GM04504 (cell line): ENCODE measurements around the gene TRIM66.

ENCODE experiments used
- DNase-seq: peaks from one replicate; pipeline ENCODE4 v3.0.0-alpha.2; 2012; ENCODE audit warnings: low read depth

The TRIM66 gene

DNA sequence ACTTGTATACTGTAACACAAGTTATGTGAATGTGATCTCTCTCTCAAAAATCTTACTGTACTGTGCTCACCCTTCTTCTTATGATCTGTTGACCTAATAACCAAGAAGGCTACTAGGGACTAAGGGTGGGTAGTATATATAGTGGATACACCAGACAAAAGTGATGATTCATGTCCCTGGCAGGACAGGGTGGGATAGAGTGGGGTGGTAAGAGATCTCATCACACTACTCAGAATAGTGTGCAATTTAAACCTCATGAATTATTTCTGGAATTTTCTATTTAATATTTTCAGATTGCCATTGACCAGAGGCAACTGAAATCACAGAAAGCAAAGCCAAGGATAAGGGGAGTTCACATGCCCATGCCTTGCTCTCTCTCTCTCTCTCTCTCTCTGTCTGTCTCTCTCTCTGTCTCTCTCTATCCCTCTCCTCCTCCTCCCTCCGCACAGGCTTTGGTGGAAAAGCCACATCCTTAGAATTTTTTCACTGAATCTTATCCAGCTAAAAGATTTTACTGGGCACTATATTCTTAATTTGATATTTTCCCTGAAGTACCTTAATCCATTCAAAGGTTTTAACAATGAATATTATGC is 76.4 kb downstream of the TRIM66 start:
- no peak for DNase-seq

- peak; percentile 100 for DNase-seq
Measured at GRCh38 chr11:8604078-8604723, 78.3 kb downstream of the TRIM66 start.

GRCh38 chr11:8603696-8604077 is 78.8 kb downstream of the TRIM66 start:
- no peak for DNase-seq

DNA sequence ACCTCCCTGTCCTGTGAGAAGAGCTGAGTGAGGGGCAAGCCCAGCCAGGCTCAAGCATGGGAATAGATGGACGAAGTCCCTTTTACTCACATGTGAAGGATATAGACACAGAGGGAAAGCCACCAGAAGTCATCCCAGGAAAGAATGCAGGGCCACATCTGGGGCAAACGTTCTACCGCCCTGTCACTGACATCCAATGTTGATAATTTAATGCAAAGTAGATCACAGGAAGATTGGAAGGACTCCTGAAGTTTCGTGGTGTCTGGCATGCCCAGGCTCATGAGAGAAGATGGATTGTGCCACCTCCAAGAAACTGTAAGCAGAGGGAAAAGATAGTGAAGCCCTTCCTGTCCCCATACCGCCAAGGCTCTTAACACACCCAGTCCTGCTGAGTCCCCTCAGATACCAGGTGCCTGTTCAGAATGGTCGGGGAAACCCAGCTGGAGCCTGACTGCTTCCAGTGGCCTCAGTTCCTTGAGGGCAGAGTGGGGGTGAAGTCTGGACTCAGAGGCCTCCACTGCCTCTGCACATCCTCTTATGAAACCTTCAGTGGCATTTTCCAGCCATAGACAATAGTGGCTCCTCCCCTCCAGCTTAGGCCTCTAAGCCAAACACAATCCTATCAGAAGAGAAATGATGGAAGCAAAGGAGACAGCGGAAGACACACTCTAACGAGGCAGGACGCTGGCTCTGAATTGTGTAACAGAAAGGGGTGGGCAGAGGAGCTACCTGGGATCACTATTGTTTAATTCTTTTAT is 80.9 kb downstream of the TRIM66 start:
- no peak for DNase-seq

DNA sequence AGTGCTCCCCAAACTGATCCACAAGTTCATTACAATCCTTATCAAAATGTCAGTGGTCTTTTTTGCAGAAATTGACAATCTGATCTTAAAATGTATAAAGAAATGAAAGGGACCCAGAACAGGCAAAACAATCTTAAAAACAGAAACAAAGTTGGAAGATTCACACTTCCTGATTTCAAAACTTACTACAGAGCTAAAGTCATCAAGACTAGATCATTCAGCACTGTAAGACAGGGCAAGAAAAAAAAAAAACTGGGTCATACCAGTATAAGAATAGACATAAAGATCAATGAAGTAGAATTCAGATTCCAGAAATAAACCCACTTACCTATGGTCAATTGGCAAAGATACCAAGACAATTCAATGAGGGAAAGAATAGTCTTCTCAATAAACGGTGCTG is 84.0 kb downstream of the TRIM66 start:
- no peak for DNase-seq

- DNase-seq = peak; percentile 51
Measured at GRCh38 chr11:8597182-8597581, 85.3 kb downstream of the TRIM66 start.

DNA sequence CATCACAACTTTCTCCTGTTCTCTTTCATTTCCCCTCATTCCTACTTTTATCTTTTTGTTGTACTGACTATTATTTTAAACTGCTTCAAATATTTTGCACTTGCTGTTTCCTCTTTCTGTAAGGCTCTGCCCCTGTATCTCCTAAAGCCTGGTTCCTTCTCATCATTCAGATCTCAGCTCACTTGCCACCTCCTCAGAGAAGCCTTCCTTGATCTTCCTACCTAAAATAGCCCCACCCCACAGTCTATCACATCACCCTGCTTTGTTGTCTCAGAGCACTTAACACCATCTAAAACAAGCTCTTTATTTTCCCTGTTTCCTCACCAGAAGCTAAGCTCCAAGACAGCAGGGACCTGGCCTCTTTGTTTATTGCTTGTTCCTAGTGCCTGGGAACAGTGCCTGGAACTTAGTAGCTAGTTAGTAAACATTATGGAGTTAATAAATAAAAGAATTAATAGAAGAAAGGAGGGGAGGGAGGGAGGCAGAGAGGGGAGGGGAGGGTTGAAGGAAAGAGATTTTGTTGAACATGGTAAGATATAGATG is 85.9 kb downstream of the TRIM66 start:
- DNase-seq = no peak

DNA sequence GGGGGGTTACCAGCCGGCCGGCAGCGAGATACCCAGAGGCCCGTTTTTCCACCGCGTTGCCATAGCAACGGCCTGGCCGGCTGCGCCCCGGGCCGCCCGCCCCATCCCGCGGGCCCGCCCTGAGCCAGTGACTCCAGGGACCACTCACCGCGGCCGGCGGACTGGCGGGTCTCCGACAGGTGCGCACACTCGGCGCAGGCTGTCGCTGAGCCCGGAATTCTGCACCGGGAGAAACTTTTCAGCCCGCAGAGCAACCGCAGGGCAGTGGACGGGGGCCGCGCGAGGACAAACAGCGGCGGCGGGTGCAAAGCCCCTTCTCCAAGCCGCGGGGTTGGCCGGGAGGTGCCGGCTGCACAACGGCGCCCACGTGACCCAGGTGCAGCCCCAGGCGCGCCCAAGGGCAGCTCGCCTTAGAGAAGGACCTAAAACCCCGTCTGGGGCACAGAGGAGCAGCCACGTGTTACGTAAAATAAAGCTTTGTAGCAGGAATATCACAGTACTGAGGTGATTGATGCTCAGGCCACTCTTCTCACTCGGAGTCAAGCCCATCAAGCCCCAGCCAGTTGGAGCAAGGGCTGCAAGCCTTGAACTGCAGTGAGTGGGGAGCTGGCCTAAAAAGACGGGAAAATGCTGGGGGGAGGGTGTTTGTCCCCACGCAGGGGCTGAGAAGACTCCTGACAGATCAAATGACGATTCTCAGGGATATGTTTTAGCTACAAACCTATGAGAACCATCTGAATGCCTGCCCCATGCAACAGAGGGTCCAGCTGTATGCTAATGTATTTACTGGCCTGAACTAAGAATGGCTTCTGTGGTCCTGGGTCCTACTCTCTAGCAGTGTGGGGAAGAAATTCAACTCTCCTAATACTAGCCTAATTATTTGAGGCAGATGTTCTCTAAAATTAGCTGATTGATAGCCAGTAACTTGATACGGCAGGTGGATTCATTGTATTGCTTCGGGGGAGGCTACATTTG is 88.2 kb downstream of the TRIM66 start, which contains the start of gene STK33:
Gene STK33 (minus strand): TSS at position 294 of the 975 bp plus-strand sequence. CDS start 119,323 bp downstream, outside the sequence.
- DNase-seq = no peak

GRCh38 chr11:8593455-8593854 is 89.0 kb downstream of the TRIM66 start:
- no peak for DNase-seq

- no peak for DNase-seq
Measured at GRCh38 chr11:8587915-8588314, 94.5 kb downstream of the TRIM66 start.

DNA sequence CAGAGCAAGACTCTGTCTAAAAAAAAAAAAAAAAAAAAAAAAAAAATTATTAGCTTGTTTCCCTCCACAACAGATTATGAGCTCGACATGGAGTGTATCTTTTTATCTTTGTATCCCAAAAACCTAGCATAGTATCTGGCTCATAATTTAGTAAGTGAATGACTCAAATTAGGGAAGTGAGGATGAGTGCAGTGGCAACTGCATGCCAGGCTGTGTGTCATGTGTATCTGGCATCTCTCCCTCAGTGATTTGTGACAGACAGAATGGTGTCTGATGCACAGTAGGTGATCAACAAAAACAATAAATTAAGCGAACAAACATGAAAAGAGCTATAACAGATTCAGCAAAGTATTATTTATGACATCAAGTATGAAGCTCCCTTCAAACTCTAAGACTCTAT is 95.7 kb downstream of the TRIM66 start:
- DNase-seq = no peak

DNA sequence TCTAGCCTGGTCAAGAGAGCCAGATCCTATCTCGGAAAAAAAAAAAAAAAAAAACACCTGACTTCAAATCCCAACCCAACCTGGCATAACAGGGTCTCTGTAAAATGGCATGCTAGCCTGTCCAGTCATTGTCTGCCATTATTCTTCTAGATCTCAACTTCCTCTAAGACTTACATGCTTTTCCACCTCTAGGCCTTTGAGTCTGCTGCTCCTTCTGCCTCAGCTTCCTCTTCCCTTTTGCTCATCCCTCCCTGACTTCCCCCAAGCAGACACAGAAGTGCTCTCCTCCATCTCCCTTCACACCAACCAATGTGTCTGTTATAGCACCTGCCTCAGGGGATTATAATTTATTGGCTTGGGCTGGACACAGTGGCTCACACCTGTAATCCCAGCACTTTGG is 96.3 kb downstream of the TRIM66 start:
- no peak for DNase-seq

DNA sequence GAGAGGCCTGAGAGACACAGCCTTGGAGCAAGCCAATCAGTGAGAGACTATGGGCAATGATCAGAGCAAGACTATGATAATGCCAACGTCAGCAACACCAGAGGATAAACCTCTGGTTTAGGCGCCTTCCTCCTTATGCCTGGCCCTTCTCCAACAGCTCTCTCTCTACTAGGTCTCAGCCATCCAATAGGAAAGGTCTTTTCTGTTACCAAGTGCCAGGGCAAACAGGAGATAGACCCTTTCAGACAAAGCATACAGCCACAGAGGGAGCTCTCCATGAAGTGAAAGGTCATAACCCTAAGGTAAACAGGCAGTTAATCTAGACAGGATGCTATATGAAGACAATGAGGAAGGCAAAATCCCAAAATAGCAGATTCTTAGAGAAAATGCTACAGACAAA is 98.0 kb downstream of the TRIM66 start:
- no peak for DNase-seq

DNA sequence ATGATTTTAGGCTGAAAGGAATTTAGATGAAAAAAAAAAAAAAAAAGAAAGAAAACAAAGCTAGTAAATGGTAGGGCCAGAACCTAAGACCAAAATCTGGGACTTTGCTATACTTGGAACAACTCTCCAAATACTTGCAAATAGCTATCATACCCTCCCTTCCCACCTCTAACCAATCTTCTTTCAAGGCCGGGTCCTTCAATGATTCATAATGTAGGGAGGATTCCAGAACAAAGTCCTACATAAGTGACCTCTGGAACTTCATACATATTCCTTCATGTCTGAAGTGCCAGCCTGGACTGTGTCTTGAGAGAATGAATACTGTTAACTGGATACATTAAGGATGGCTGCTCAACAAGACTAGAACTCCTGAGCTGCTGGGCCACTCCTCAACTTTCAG is 98.4 kb downstream of the TRIM66 start:
- no peak for DNase-seq

DNA sequence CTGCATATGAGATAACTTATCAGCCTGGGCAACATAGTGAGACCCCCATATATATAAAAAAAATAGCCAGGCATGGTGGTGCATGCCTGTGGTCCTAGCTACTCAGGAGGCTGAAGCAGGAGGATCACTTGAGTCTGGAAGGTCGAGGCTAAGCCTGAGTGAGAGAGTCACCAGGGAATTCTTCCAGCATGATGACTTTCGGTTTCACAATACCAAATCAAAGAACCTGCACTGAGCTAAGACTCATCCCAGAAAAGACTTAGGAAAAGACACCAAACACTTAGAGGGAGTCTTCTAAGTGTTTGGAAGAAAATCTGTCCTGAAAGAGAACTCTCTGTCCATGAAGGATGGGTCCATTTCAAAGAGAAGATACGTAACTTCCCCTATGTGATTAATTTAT is 101.2 kb downstream of the TRIM66 start:
- DNase-seq = no peak

DNA sequence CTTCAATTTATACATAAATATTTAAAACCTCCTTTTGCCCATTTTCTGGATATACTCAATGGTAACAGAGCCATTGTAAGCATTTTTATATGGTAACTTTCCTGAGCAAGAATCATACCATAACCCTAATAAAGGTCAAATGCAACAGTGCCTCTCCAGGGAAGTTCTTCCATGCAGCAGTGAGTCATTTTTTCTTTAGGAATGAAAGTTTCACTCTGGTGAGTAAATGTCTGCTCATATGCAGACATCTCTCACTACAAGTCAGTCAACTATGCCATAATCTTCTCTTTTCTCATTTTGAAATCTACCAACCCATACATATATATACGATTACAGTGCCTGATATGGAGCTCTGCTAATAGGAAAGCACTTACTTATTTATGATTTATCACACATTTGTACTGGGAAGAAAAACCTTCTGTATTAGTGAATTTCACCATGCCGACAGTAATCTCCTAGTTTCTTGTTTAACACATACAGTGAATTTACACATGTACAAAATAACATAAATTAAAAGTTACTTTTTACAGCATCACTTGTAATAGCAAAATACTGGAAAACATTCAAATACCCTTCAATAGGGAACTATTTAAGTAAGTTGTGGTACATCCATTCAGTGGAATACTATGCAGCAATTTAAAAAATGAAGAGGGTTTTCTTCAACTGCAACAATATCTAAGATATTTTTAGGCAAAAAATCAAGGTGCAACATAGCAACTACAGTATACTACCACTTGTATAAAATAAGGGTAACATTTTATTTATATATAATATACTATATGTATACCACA is 104.5 kb downstream of the TRIM66 start:
- no peak for DNase-seq

DNA sequence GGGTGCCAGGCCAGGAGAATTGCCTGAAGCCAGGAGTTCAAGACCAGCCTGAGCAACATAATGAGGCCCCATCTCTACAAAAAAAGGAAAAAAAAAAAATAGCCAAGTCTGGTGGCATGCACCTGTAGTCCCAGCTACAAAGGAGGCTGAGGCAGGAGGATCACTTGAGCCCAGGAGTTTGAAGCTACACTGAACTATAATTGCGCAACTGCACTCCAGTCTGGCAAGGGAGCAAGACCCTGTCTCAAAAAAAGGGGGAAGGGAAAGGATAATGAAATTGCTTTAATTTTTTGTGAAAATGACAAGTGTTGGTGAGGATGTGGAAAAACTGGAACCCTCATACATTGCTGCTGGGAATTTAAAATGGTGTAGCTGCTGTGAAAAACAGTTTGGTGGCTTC is 107.7 kb downstream of the TRIM66 start:
- DNase-seq = no peak

DNA sequence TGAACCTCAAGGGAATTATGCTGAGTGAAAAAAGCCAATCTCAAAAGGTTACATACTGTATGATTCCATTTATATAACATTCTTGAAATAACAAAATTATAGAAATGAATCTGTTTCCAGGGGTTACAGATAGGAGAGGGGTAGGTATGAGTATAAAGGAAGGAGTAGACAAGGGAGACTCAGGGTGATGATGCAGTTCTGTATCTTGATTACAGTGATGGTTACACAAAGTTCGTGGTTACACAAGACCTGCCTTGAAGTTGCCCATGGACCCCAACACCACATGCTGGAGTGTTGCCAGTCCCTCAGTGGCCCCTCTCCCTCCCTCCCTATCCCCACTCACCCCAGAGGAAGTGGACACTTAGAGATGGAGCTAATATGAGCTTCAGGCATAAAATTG is 108.7 kb downstream of the TRIM66 start:
- DNase-seq = no peak

DNA sequence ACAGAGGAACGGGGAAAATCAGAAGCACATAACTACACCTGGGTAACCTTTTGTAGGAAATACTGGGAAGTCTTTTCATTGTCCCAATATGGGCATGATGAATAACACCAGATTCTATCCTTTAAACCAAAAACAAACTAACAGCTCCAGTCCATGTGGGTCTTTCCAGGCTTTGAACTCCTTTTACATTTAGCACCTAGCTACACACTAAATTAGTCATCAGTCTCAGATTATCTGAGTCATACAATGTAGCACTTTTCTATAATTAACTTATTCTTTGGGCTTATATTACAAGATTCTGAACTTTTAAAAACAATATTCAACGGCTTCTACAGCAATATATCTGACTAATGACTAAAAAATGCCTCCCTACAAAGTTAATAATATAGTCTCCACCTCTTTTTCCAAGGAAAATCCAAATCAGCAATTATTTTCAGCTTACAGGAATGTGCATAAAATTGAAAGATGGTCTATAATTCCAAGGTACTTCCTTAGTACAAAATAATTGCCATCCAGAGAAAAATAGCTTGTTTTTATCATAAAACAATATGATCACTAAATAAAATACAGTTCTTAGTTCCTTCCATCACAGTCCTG is 114.8 kb downstream of the TRIM66 start:
- DNase-seq = no peak

- DNase-seq = peak; percentile 21
Measured at GRCh38 chr11:8566613-8567210, 115.8 kb downstream of the TRIM66 start.
